Measurements from ENCODE around the gene SLAMF9.

Gene SLAMF9

GRCh38 chr1:159985473-159985872 is 31.4 kb upstream of the SLAMF9 start:
- no peak for TF ChIP-seq CTCF (IDR thresholded peaks at IDR 0.05; ENCODE audit: insufficient read depth, missing control alignments)
- no peak for FAIRE-seq
- DNase-seq (ENCODE audit: insufficient read length, low spot score): no peak

- TF ChIP-seq CTCF (IDR thresholded peaks at IDR 0.05; ENCODE audit: insufficient read depth, missing control alignments): no peak
- FAIRE-seq: no peak
- DNase-seq (ENCODE audit: insufficient read length, low spot score): no peak
These were observed 29.6 kb upstream of the SLAMF9 start for GRCh38 chr1:159983681-159984080.

GRCh38 chr1:159982280-159982679 is 28.2 kb upstream of the SLAMF9 start:
- DNase-seq (ENCODE audit: insufficient read length, low spot score) (no peak), FAIRE-seq (no peak)
- TF ChIP-seq CTCF (IDR thresholded peaks at IDR 0.05; ENCODE audit: insufficient read depth, missing control alignments): no peak

- DNase-seq (ENCODE audit: insufficient read length, low spot score) (no peak), FAIRE-seq (no peak)
- TF ChIP-seq CTCF (IDR thresholded peaks at IDR 0.05; ENCODE audit: insufficient read depth, missing control alignments): no peak
These were observed 27.5 kb upstream of the SLAMF9 start for GRCh38 chr1:159981351-159982055.

- no peak for TF ChIP-seq CTCF (IDR thresholded peaks at IDR 0.05; ENCODE audit: insufficient read depth, missing control alignments)
- FAIRE-seq: no peak
- no peak for DNase-seq (ENCODE audit: insufficient read length, low spot score)
These were observed 26.7 kb upstream of the SLAMF9 start for GRCh38 chr1:159980786-159981185.

- TF ChIP-seq CTCF (IDR thresholded peaks at IDR 0.05; ENCODE audit: insufficient read depth, missing control alignments): no peak
- no peak for DNase-seq (ENCODE audit: insufficient read length, low spot score)
- no peak for FAIRE-seq
These were observed 26.0 kb upstream of the SLAMF9 start for GRCh38 chr1:159980076-159980475.

GRCh38 chr1:159979257-159979656 is 25.2 kb upstream of the SLAMF9 start:
- FAIRE-seq: no peak

More at GRCh38 chr1:159979257-159979656, 25.2 kb upstream of the SLAMF9 start:
- no peak for DNase-seq (ENCODE audit: insufficient read length, low spot score)
- TF ChIP-seq CTCF (IDR thresholded peaks at IDR 0.05; ENCODE audit: insufficient read depth, missing control alignments): no peak
